Ishikawa (cell line): ENCODE results near the gene RHOJ.

Experiments used
- CEBPB ChIP-seq: IDR thresholded peaks from 2 replicates; pipeline ENCODE4 v1.6.1; 2012
- CREB1 ChIP-seq: IDR thresholded peaks from 2 replicates; pipeline ENCODE4 v1.6.1; 2012; ENCODE audit warnings: low read depth
- EGR1 ChIP-seq: IDR thresholded peaks from 2 replicates; pipeline ENCODE4 v1.6.1; 2012
- EP300 ChIP-seq: IDR thresholded peaks from 2 replicates; pipeline ENCODE4 v1.6.1; 2012; ENCODE audit warnings: borderline replicate concordance
- MAX ChIP-seq: IDR thresholded peaks from 2 replicates; pipeline ENCODE4 v1.6.1; 2012
- NFIC ChIP-seq: IDR thresholded peaks from 2 replicates; pipeline ENCODE4 v1.6.1; 2012
- RAD21 ChIP-seq: IDR thresholded peaks from 2 replicates; pipeline ENCODE4 v1.6.1; 2012; ENCODE audit warnings: low read depth
- TCF12 ChIP-seq: IDR thresholded peaks from 2 replicates; pipeline ENCODE4 v1.6.1; 2012; ENCODE audit warnings: low read depth
- TEAD4 ChIP-seq: IDR thresholded peaks from 2 replicates; pipeline ENCODE4 v1.6.1; 2012
- YY1 ChIP-seq: IDR thresholded peaks from 2 replicates; pipeline ENCODE4 v1.6.1; 2012; ENCODE audit warnings: low read depth
- TF ChIP-seq, protein P1 (sequence below): IDR thresholded peaks from 2 replicates; pipeline ENCODE4 v1.6.1; 2012

Gene RHOJ

GRCh38 chr14:63342371-63342770, 138.1 kb downstream of the RHOJ start:
- TF ChIP-seq CEBPB, result no peak
- no peak for TF ChIP-seq EP300
- TF ChIP-seq, protein P1, sequence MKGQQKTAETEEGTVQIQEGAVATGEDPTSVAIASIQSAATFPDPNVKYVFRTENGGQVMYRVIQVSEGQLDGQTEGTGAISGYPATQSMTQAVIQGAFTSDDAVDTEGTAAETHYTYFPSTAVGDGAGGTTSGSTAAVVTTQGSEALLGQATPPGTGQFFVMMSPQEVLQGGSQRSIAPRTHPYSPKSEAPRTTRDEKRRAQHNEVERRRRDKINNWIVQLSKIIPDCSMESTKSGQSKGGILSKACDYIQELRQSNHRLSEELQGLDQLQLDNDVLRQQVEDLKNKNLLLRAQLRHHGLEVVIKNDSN, result no peak
- TF ChIP-seq MAX, result no peak
- no peak for TF ChIP-seq RAD21
- TF ChIP-seq TCF12, result no peak
- no peak for TF ChIP-seq NFIC
- no peak for TF ChIP-seq TEAD4
- TF ChIP-seq CREB1, result no peak
- TF ChIP-seq YY1, result no peak
- TF ChIP-seq EGR1, result no peak
